Cardiac fibroblast (primary cell): ENCODE measurements around the gene ACTL8.

ENCODE experiments used
- DNase-seq, 2 donors: peaks; one replicate each; pipeline versions ENCODE4 v3.0.0 to v3.0.0-alpha.2; 2010; ENCODE audit warnings: low read depth in 2 of 2
- H3K4me3 ChIP-seq, 2 donors: replicated peaks in 1 of 2; 1 replicate in 1 of 2; 2 replicates in 1 of 2; pipeline ENCODE4 v1.5.1; 2011; ENCODE audit warnings: low read depth in 2 of 2, low read length in 2 of 2, mild to moderate bottlenecking in 2 of 2, moderate library complexity in 1 of 2
- TF ChIP-seq, protein P1 (sequence below): IDR thresholded peaks from one replicate; pipeline ENCODE4 v1.5.1; 2011; ENCODE audit warnings: low read depth, mild to moderate bottlenecking, low read length, inconsistent platforms

Gene ACTL8

DNA sequence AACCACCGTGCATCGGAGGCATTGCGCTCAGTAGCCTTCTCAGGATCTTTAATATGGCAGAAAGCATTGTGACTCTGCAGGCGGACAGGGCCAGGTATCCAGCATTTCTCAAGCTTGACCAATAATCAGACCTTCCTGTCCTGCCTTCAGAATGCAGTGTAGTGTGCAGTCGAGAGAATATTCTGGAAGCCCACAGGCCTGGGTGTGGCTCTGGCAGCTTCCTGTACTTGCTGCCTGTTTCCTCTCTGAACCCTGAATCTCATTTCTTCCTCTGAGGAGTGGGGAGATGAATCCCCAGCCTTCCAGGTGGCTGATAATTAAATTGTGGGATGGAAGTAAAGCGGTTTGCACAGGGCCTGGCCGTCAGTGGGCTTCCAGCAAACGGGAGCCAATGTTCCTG, 42.3 kb downstream of the ACTL8 start:
- TF ChIP-seq, protein P1, sequence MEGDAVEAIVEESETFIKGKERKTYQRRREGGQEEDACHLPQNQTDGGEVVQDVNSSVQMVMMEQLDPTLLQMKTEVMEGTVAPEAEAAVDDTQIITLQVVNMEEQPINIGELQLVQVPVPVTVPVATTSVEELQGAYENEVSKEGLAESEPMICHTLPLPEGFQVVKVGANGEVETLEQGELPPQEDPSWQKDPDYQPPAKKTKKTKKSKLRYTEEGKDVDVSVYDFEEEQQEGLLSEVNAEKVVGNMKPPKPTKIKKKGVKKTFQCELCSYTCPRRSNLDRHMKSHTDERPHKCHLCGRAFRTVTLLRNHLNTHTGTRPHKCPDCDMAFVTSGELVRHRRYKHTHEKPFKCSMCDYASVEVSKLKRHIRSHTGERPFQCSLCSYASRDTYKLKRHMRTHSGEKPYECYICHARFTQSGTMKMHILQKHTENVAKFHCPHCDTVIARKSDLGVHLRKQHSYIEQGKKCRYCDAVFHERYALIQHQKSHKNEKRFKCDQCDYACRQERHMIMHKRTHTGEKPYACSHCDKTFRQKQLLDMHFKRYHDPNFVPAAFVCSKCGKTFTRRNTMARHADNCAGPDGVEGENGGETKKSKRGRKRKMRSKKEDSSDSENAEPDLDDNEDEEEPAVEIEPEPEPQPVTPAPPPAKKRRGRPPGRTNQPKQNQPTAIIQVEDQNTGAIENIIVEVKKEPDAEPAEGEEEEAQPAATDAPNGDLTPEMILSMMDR = no peak
- no peak for DNase-seq
- H3K4me3 ChIP-seq = no peak overlapping the region

- no peak for DNase-seq
- TF ChIP-seq, protein P1 = no peak
- H3K4me3 ChIP-seq = no peak overlapping the region
Observed at GRCh38 chr1:17798011-17798410, 42.9 kb downstream of the ACTL8 start.

- TF ChIP-seq, protein P1 = no peak
- H3K4me3 ChIP-seq = no peak overlapping the region
- no peak for DNase-seq
Observed at GRCh38 chr1:17798799-17799382, 43.8 kb downstream of the ACTL8 start.

GRCh38 chr1:17799642-17800041, 44.5 kb downstream of the ACTL8 start:
- H3K4me3 ChIP-seq = no peak overlapping the region
- DNase-seq = no peak
- TF ChIP-seq, protein P1 = no peak

GRCh38 chr1:17802164-17802563, 47.0 kb downstream of the ACTL8 start:
- peak; percentile 57 to 76 for DNase-seq
- TF ChIP-seq, protein P1 = no peak
- no peak overlapping the region for H3K4me3 ChIP-seq

GRCh38 chr1:17802945-17803344, 47.8 kb downstream of the ACTL8 start:
- TF ChIP-seq, protein P1 = no peak
- DNase-seq = no peak
- no peak overlapping the region for H3K4me3 ChIP-seq
